Suprapubic skin (tissue), 3 donors: ENCODE results near the gene CAT.

ENCODE experiments used
- POLR2A ChIP-seq, 2 donors: fragments of 450-650 bp; IDR thresholded peaks; one replicate each; pipeline ENCODE4 v1.6.1; 2017; ENCODE audit warnings: antibody characterized with exemption in 2 of 2, mild to moderate bottlenecking in 2 of 2, moderate library complexity in 2 of 2
- TF ChIP-seq, protein P1 (sequence below), 2 donors: fragments of 200-600 bp in 1 of 2; fragments of 450-650 bp in 1 of 2; sonication (generic) in 1 of 2; IDR thresholded peaks; one replicate each; pipeline ENCODE4 v1.5.1; 2016 to 2019; ENCODE audit warnings: antibody characterized with exemption in 2 of 2, mild to moderate bottlenecking in 1 of 2, moderate library complexity in 1 of 2

DNA sequence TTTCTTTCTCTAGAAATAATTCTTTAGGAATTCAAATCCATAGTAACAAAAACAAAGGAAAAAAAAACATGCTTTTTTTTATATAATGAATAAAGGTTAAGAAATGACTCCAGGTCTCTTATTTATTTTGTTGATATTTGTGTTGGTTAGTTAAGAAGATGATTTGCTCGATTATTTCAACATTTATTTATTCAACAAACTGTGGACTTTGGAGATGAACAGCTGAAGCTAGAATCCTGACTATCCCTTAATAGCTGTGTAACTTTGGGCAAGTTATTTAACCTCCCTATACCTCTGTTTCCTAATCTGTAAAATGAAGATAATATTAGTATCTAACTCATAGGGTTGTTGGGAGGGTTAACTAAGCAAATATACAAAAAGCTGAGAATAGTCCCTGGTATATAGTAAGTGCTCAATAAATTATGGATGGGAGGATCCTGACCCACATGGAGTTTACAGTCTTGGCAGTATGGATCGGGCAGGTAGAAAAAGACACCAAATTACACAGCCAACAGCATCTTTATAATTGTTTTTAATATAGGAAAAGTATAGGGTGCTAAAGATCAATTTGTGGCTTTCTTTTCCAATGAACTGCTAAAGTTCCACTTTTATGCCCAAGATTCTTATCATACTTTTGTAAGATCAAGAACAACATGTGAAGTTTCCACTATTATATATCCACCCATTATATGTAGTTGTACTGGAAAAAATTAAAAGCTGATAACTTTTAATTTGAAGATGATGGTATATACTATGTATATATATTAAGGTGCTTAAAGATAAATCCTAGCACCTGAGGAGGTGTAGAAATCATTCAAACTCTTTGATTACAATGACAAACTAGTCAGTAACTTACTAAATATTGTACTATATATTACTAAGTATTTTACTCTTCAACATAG is 1.3 kb upstream of the CAT start:
- TF ChIP-seq, protein P1, sequence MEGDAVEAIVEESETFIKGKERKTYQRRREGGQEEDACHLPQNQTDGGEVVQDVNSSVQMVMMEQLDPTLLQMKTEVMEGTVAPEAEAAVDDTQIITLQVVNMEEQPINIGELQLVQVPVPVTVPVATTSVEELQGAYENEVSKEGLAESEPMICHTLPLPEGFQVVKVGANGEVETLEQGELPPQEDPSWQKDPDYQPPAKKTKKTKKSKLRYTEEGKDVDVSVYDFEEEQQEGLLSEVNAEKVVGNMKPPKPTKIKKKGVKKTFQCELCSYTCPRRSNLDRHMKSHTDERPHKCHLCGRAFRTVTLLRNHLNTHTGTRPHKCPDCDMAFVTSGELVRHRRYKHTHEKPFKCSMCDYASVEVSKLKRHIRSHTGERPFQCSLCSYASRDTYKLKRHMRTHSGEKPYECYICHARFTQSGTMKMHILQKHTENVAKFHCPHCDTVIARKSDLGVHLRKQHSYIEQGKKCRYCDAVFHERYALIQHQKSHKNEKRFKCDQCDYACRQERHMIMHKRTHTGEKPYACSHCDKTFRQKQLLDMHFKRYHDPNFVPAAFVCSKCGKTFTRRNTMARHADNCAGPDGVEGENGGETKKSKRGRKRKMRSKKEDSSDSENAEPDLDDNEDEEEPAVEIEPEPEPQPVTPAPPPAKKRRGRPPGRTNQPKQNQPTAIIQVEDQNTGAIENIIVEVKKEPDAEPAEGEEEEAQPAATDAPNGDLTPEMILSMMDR (IDR thresholded peaks at IDR 0.05), result no peak
- no peak for TF ChIP-seq POLR2A (IDR thresholded peaks at IDR 0.05)
